ENCODE measurements around the gene COMT.
A peak's percentile ranks its signal among the peaks of the same experiment; 100 is the strongest.

Gene COMT

GRCh38 chr22:19895160-19895849, 46.3 kb upstream of the COMT start:
- H3K4ac ChIP-seq (ENCODE audit: low read depth in 1 of 2, low read length in 2 of 2): no peak overlapping the region
- DNase-seq: no peak
- H3K36me3 ChIP-seq (ENCODE audit: control insufficient read depth in 1 of 2, insufficient read depth in 2 of 2, low read depth in 1 of 2, low read length in 2 of 2): peaks cover 18 to 40% of the 10 kb centered on the region in 2 experiments
- no peak overlapping the region for H3K14ac ChIP-seq (ENCODE audit: low read length in 2 of 2)
- no peak overlapping the region for H2BK5ac ChIP-seq (ENCODE audit: low read depth, low read length, poor library complexity, severe bottlenecking)
- no peak overlapping the region for H3K18ac ChIP-seq (ENCODE audit: low read depth in 1 of 2, low read length in 2 of 2)
- no peak overlapping the region for H2BK15ac ChIP-seq (ENCODE audit: low read depth, poor library complexity, severe bottlenecking)
- no peaks in the 10 kb centered on the region for H3K79me1 ChIP-seq (replicated peaks; ENCODE audit: low read length, poor library complexity, severe bottlenecking)
- H2AK5ac ChIP-seq (ENCODE audit: low read length, severe bottlenecking): no peak overlapping the region
- H2AFZ ChIP-seq (ENCODE audit: low read depth, low read length): no peak overlapping the region
- no peaks in the 10 kb centered on the region for H3K27me3 ChIP-seq (ENCODE audit: control insufficient read depth in 1 of 2, insufficient read depth in 1 of 2, low read length in 2 of 2)
- H2BK120ac ChIP-seq (ENCODE audit: low read depth, low read length): no peak overlapping the region
- peaks cover 32% of the 10 kb centered on the region for H3K4me1 ChIP-seq (ENCODE audit: control insufficient read depth, insufficient read depth, low read depth, low read length)
- peak overlapping the region; percentile 14 for H4K91ac ChIP-seq (ENCODE audit: low read length)
- 97% methylated on average over 23 of the region's 23 CpGs for WGBS
- no peak overlapping the region for H3K23ac ChIP-seq (ENCODE audit: low read length in 2 of 2)
- H3K4me3 ChIP-seq (ENCODE audit: insufficient read depth in 1 of 2, low read depth in 1 of 2, low read length in 2 of 2): no peak overlapping the region
- no peak overlapping the region for H3K9ac ChIP-seq (ENCODE audit: low read length)
- no peak overlapping the region for H2BK12ac ChIP-seq (ENCODE audit: low read length in 2 of 2)
- no peak overlapping the region for H4K8ac ChIP-seq (ENCODE audit: low read length)
- no peak overlapping the region for H3K4me2 ChIP-seq (ENCODE audit: low read length, poor library complexity, severe bottlenecking)
- no peak overlapping the region for H3K27ac ChIP-seq (ENCODE audit: low read length, poor library complexity, severe bottlenecking)
- H3K9me3 ChIP-seq (ENCODE audit: control insufficient read depth, low read length): no peaks in the 10 kb centered on the region

GRCh38 chr22:19896665-19897355, 44.8 kb upstream of the COMT start:
- H3K23ac ChIP-seq (ENCODE audit: low read length in 2 of 2): peak overlapping the region in 1 of 2 experiments; percentile 40
- no peak overlapping the region for H2BK12ac ChIP-seq (ENCODE audit: low read length in 2 of 2)

GRCh38 chr22:19897726-19898125, 43.8 kb upstream of the COMT start:
- H2BK120ac ChIP-seq (ENCODE audit: low read depth, low read length): no peak overlapping the region
- no peak overlapping the region for H2BK5ac ChIP-seq (ENCODE audit: low read depth, low read length, poor library complexity, severe bottlenecking)
- no peak overlapping the region for H3K27ac ChIP-seq (ENCODE audit: low read length, poor library complexity, severe bottlenecking)
- H3K79me1 ChIP-seq (replicated peaks; ENCODE audit: low read length, poor library complexity, severe bottlenecking): no peaks in the 10 kb centered on the region
- H3K4me1 ChIP-seq (ENCODE audit: control insufficient read depth, insufficient read depth, low read depth, low read length): peaks cover 21% of the 10 kb centered on the region
- H3K18ac ChIP-seq (ENCODE audit: low read depth in 1 of 2, low read length in 2 of 2): no peak overlapping the region
- WGBS: 94% methylated on average over 16 of the region's 16 CpGs
- no peak overlapping the region for H3K4ac ChIP-seq (ENCODE audit: low read depth in 1 of 2, low read length in 2 of 2)
- H2BK12ac ChIP-seq (ENCODE audit: low read length in 2 of 2): no peak overlapping the region
- no peaks in the 10 kb centered on the region for H3K9me3 ChIP-seq (ENCODE audit: control insufficient read depth, low read length)
- H4K91ac ChIP-seq (ENCODE audit: low read length): no peak overlapping the region
- H3K4me2 ChIP-seq (ENCODE audit: low read length, poor library complexity, severe bottlenecking): no peak overlapping the region
- no peak overlapping the region for H3K23ac ChIP-seq (ENCODE audit: low read length in 2 of 2)
- no peak overlapping the region for H2AFZ ChIP-seq (ENCODE audit: low read depth, low read length)
- no peak overlapping the region for H4K8ac ChIP-seq (ENCODE audit: low read length)
- no peak overlapping the region for H3K4me3 ChIP-seq (ENCODE audit: insufficient read depth in 1 of 2, low read depth in 1 of 2, low read length in 2 of 2)
- no peak for DNase-seq
- H3K9ac ChIP-seq (ENCODE audit: low read length): no peak overlapping the region
- peak overlapping the region in 1 of 2 experiments; percentile 35 for H3K14ac ChIP-seq (ENCODE audit: low read length in 2 of 2)
- H2AK5ac ChIP-seq (ENCODE audit: low read length, severe bottlenecking): no peak overlapping the region
- no peak overlapping the region for H2BK15ac ChIP-seq (ENCODE audit: low read depth, poor library complexity, severe bottlenecking)
- no peaks in the 10 kb centered on the region for H3K27me3 ChIP-seq (ENCODE audit: control insufficient read depth in 1 of 2, insufficient read depth in 1 of 2, low read length in 2 of 2)
- peaks cover 28 to 43% of the 10 kb centered on the region in 2 experiments for H3K36me3 ChIP-seq (ENCODE audit: control insufficient read depth in 1 of 2, insufficient read depth in 2 of 2, low read depth in 1 of 2, low read length in 2 of 2)

More at GRCh38 chr22:19896665-19897355, 44.8 kb upstream of the COMT start:
- WGBS: 92% methylated on average over 15 of the region's 15 CpGs
- Histone ChIP-seq H2BK5ac (ENCODE audit: low read depth, low read length, poor library complexity, severe bottlenecking) (no peak overlapping the region), H3K18ac (ENCODE audit: low read depth in 1 of 2, low read length in 2 of 2) (peak overlapping the region in 1 of 2 experiments; percentile 14), H2AFZ (ENCODE audit: low read depth, low read length) (no peak overlapping the region), H3K27me3 (ENCODE audit: control insufficient read depth in 1 of 2, insufficient read depth in 1 of 2, low read length in 2 of 2) (no peaks in the 10 kb centered on the region), H3K4ac (ENCODE audit: low read depth in 1 of 2, low read length in 2 of 2) (no peak overlapping the region), H3K9ac (ENCODE audit: low read length) (no peak overlapping the region), H3K4me1 (ENCODE audit: control insufficient read depth, insufficient read depth, low read depth, low read length) (peaks cover 23% of the 10 kb centered on the region), H3K79me1 (replicated peaks; ENCODE audit: low read length, poor library complexity, severe bottlenecking) (no peaks in the 10 kb centered on the region), H3K4me2 (ENCODE audit: low read length, poor library complexity, severe bottlenecking) (no peak overlapping the region), H4K8ac (ENCODE audit: low read length) (peak overlapping the region; percentile 1), H2BK120ac (ENCODE audit: low read depth, low read length) (no peak overlapping the region), H3K4me3 (ENCODE audit: insufficient read depth in 1 of 2, low read depth in 1 of 2, low read length in 2 of 2) (no peak overlapping the region), H3K9me3 (ENCODE audit: control insufficient read depth, low read length) (no peaks in the 10 kb centered on the region), H3K36me3 (ENCODE audit: control insufficient read depth in 1 of 2, insufficient read depth in 2 of 2, low read depth in 1 of 2, low read length in 2 of 2) (peaks cover 25 to 43% of the 10 kb centered on the region in 2 experiments), H3K27ac (ENCODE audit: low read length, poor library complexity, severe bottlenecking) (no peak overlapping the region), H4K91ac (ENCODE audit: low read length) (peak overlapping the region; percentile 52), H2BK15ac (ENCODE audit: low read depth, poor library complexity, severe bottlenecking) (no peak overlapping the region), H2AK5ac (ENCODE audit: low read length, severe bottlenecking) (no peak overlapping the region), H3K14ac (ENCODE audit: low read length in 2 of 2) (peak overlapping the region in 1 of 2 experiments; percentile 59)
- DNase-seq: no peak

GRCh38 chr22:19898145-19898544, 43.4 kb upstream of the COMT start:
- Histone ChIP-seq H3K27me3 (ENCODE audit: control insufficient read depth in 1 of 2, insufficient read depth in 1 of 2, low read length in 2 of 2) (no peaks in the 10 kb centered on the region), H3K18ac (ENCODE audit: low read depth in 1 of 2, low read length in 2 of 2) (no peak overlapping the region), H3K4me2 (ENCODE audit: low read length, poor library complexity, severe bottlenecking) (no peak overlapping the region), H2BK120ac (ENCODE audit: low read depth, low read length) (no peak overlapping the region), H2BK15ac (ENCODE audit: low read depth, poor library complexity, severe bottlenecking) (no peak overlapping the region), H3K4me3 (ENCODE audit: insufficient read depth in 1 of 2, low read depth in 1 of 2, low read length in 2 of 2) (no peak overlapping the region), H3K9ac (ENCODE audit: low read length) (no peak overlapping the region), H3K27ac (ENCODE audit: low read length, poor library complexity, severe bottlenecking) (no peak overlapping the region), H2AK5ac (ENCODE audit: low read length, severe bottlenecking) (no peak overlapping the region), H3K79me1 (replicated peaks; ENCODE audit: low read length, poor library complexity, severe bottlenecking) (no peaks in the 10 kb centered on the region), H2BK5ac (ENCODE audit: low read depth, low read length, poor library complexity, severe bottlenecking) (no peak overlapping the region), H3K14ac (ENCODE audit: low read length in 2 of 2) (no peak overlapping the region), H4K8ac (ENCODE audit: low read length) (no peak overlapping the region), H4K91ac (ENCODE audit: low read length) (no peak overlapping the region), H3K36me3 (ENCODE audit: control insufficient read depth in 1 of 2, insufficient read depth in 2 of 2, low read depth in 1 of 2, low read length in 2 of 2) (peaks cover 28 to 42% of the 10 kb centered on the region in 2 experiments), H3K4ac (ENCODE audit: low read depth in 1 of 2, low read length in 2 of 2) (no peak overlapping the region), H3K4me1 (ENCODE audit: control insufficient read depth, insufficient read depth, low read depth, low read length) (peaks cover 20% of the 10 kb centered on the region), H2AFZ (ENCODE audit: low read depth, low read length) (no peak overlapping the region), H3K23ac (ENCODE audit: low read length in 2 of 2) (no peak overlapping the region), H3K9me3 (ENCODE audit: control insufficient read depth, low read length) (no peaks in the 10 kb centered on the region), H2BK12ac (ENCODE audit: low read length in 2 of 2) (no peak overlapping the region)
- DNase-seq: no peak
- 93% methylated on average over 7 of the region's 7 CpGs for WGBS
